GOT3 (cell line): ENCODE measurements around the gene OMD.
"Not testable (repeated sequence)": the region's sequence is repeated elsewhere in the genome, so short reads cannot be mapped to it uniquely, and the experiment has no call there.

Experiments used
- DNase-seq: peaks from one replicate; lab custom pipeline; 2025; ENCODE audit warnings: mixed read lengths; lab: John Stamatoyannopoulos, UW

The OMD gene

DNA sequence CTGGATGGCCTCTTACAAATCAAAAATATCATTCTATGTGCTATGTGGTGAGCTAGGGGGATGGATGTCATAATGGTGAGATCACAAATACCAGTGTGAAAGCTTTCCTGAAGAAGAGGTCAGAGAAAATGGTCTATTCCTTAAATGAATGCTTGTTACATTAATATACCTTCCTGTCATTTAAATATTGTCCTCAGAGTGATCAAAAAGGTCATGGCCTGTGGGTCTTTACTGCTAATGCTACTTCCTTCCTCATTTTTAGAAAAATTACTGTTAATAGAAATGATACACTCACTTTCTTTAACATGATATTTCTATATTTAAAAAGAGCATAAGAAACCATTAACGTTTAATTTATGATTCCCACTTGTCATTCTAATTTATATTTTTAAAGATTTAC, 9.7 kb downstream of the OMD start:
- no peak for DNase-seq

DNA sequence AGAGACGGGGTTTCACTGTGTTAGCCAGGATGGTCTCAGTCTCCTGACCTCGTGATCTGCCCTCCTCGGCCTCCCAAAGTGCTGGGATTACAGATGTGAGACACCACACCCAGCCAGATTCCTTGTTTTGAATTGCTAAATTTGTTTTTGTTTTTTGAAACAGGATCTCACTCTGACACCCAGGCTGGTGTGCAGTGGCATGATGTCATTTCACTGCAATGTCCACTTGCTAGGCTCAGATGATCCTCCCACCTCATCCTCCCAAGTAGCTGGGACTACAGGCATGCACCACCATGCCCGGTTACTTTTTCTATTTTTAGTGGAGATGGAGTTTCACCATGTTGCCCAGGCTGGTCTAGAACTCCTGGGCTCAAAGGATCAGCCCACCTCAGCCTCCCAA, 13.1 kb downstream of the OMD start:
- DNase-seq = not testable (repeated sequence)

DNA sequence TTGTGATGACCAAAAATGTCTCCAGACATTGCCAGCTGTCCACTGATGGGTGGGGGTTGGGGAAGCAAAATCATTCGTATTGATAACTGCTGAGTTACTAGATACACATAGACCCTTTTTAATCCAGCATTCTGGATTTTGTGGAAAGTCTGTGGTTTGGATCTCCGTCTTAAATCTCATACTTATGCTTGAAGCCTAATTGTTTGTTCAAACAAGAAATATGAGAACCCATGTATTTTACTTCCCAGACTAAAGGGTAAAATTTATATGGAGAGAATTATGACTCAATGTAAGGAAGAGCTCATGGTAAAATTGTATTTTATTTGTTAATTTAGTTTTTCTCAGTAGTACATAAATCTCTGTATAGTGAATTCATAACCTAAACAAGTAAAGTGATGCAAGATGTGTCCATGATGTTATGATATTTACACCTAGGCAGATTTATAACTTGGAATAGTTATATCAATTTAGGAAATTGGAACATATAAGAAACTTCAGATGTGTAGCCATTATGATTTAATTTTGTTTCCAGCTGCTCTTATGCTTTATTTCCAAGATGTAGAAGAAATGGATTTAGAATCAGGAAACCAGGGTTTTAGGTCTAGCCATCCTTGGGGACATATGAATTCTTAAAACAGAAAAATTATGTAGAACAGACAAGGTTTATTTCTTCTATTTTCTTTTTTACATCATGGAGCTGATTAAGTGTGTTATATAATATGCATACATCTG, 15.4 kb downstream of the OMD start:
- no peak for DNase-seq

DNA sequence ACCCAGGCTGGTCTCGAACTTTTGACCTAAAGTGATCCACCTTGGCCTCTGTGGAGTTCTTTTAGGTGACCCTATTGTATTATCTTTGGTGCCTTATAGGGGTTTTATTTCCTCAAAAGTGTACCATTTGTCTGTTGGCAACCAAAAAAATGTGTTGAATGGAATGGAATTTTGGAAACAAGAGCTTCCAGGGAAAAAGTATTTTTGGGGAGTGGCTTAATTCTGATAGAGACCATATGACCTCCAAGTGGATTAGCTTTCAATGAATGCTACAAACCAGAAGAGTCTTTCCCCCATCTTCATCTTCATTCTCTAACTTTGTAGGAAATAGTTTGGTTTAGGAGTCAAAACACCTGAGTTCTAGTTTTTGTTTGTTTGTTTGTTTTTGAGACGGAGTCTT, 16.5 kb downstream of the OMD start:
- DNase-seq = no peak

DNA sequence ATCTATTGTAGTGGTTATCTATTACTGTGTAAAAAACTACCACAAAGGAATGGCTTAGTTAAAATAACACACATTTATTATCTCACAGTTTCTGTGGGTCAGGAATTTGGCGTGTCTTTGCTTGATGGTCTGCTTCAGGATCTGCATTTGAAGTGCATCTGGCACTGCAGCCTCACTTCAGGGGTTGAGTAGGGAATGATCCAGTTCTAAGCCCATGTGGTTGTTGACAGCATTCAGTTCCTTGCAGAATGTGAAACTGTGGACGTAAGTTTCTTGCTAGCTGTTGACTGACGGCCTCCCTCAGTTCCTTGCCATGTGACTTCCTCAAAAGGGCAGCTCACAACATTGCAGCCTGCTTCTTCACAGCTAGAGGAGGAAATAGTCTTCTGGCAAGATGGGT, 17.8 kb downstream of the OMD start:
- DNase-seq = no peak

DNA sequence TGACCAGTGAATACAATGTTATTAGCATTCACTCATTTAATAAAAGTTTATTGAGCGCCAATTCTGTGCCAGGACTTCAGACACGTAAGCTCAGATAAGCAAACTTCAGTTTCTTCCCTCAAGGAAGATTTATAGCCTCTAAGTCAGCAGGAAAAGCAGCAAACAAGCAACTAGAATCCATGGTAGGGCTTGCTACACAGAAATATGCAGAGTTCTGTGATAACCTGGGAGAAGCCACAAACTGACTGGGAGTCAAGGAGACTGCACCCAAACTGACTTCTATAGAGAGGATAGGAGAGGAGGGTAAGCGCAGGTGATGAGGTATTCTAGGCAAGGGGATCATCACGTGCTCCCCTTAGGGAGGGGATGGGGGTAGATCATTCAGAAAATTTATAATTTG, 18.5 kb downstream of the OMD start:
- no peak for DNase-seq

DNA sequence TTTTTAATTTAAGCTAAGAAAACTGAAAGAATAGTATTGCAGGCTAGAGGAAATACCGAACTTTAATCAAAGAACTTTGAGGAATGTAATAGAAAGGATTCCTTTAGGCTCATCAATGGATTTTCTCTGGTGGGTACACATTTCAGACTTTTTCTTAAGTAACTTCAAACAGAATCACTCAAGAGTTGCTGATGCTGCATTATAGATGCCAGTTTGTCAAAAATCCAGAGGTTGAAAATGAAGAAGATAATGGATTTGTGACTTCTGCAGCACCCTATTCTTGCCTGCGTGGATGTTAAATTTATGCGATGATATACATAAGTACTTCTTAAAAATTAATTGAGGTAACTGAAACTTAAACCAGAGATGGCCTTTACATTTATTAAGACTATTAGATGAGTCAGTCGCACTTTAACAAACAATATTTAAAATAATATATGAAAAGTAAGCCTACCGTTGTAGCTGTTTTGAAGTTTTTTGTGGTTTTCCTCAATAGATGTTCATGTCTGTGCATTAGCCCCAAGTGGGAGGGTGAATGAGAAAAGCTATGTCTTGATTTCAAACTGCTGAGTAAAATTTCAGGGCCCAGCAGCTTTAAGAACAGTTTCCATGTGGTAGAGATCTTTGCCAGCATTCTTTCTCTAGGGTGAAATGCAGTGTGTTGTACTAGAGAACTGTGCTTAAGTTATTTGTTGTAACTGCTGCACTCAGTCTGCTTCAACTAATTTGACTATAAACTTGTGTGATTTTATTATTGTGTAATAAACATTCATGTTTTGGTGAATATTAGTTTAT, 20.0 kb downstream of the OMD start, which contains the start of gene OGN:
Gene OGN, minus strand, starts transcription at position 537 of the 795 bp plus-strand sequence. CDS start 1,171 bp downstream, outside the sequence.
- DNase-seq = no peak

DNA sequence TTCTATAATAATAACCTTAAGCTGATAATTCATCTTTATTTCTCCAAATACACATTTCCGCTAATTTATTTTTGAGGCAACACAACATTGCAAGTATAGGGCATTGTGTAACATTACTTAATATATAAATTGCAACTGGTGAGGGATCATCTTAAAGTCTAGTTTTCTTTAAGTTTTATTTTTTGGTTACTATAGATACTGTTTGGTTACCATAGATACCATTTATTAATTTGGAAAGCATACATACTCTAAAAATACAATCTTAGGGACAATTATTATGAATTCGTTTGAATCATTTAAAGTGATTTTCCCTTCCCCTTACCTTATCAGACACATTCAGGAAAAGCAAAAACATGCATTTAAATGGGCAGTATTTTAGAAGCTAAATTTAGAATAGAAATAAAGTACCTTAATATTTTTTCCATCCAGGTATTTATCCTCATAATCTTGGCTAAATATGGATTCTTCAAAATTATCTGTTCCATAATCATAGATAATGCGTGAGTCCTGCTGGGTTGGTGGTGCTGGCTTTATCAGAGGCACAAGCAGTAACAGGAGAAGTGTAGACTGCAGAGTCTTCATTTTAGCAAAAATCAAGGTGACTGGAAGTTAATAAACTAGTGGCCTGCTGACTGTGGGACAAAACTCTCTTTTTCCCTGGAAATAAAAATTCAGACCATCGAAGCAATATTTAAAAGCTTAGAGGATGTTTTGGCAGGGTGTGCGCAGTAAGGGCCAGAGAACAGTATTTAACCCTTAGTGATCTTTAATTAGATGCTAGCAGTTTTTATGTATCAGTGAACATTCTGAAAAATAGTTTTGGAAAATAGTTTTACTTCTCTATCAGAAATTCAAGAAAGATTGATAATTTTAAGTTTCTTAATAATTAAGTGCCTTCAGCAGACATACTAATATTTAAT, 21.2 kb downstream of the OMD start:
- DNase-seq = no peak

DNA sequence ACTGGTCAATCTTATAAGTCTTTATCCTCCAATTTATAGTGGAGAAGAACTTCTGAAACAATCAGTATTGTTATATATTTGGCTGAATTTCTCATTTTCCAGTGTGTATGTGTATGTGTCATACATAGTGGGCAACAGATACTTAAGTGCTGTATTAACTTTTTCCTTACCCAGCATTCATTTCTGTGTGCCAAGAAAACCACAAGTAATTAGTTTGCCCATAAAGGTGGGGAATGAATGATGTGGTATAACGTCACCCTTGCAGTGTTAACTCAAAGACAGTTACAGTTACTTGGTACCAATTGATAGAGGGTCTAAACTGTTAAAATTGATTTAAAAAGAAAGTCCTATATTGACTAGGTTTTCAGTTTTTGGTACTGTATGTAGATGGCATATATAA, 21.9 kb downstream of the OMD start:
- no peak for DNase-seq

DNA sequence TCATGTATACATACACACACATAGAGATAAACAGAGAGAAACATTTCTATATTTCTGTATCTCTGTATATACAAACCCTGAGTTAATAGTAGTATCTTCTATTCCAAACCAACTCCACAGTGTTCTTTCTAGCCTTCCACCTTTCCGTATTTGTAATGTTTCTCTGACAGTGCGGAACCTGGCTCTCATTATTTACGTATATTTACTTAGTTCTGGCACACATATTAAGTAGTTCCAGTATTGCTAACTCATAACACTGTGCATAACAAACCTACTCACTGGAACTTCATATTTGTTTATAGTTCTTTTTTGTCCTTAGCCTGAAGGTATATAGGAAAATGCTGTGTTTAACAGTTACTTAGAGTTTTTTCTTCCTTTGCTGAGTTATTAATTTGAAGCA, 26.4 kb downstream of the OMD start:
- no peak for DNase-seq

DNA sequence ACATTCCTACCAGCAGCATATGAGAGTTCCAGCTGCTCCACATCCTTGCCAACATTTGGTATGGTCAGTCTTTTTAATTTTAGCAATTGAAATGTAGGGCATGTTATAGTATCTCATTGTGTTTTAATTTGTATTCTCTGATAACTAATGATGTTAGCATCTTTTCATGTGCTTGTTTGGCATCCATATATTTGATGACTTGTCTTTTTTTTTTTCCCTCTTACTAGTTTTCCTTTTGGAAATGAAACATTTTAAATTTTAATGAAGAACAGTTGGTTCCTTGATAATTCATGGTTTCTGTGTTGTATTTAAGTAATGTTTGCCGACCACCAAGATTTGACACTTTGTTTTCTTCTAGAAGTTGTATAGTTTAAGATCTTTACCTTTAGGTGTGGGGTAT, 28.7 kb downstream of the OMD start:
- no peak for DNase-seq

DNA sequence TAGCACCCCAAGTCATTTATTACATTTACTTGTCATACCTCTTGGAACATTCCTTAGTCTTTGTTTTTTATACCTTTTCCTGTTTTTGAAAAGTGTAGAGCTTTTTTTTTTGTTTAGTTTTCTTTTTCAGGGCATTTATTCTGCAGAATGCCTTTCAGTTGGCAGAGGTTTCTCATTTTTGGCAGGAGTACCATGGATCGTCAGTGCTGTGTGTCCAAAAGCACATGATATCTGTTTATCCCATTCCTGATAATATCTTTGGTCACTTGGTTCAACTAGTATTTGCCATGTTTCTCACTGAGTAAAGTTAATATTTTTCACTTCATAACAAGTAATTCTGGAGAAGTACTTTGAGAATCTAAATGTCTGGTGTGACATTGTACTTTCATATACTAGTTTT, 30.6 kb downstream of the OMD start:
- no peak for DNase-seq

DNA sequence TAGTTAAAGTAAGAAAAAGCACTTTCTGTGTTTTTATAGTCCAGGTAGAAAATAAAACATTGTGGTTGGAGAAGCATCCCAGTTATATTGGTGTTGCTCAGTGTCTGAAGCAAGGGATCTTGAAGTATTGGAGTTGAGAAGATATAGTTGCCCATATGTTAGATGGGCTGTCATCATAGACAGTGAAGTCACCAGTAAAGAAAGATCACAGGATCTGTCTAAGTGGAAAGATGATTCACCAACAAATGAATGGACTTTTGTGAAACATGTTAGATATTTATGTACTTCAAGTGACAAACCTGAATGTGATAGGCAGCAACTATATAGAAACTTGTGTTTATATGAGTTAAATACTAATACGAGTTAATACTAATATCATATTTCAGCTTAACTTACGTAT, 31.6 kb downstream of the OMD start:
- DNase-seq = no peak

DNA sequence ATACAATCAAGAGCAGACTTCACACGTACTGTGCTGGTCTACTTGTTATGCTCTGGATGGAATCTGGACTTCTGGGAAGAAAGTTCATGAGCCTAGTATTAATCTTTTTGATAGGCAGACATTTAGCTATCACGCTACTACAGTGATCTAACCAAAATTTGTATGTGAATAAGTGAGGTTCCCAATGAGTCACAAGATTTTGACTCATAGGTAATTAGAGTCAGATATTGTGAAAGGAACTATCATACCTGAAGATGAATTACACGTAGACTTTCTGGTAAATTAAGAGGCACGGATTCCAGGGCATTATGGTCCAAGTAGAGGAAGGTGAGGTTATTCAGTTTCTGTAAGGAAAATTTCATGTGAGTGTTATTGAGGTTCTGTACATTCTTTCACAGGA, 38.3 kb downstream of the OMD start:
- DNase-seq = no peak

DNA sequence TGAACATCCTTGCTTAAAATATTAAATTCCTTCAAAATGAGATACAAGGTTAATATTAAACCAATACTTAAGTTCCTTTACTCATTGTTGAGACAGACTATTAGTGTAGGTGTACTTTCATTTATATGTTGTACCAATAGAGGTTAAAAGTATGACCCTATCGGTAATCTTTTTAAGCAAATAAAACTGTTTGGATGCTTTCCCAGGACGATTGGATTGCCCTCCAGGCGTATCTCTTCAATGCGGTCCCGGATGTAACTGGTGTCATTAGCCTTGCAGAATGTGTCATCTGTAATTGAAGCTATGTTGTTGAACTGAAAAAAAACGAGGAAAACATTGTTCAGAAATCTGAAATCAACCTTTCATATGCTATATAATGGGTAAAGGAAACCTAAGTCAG, 38.8 kb downstream of the OMD start:
- DNase-seq = no peak

DNA sequence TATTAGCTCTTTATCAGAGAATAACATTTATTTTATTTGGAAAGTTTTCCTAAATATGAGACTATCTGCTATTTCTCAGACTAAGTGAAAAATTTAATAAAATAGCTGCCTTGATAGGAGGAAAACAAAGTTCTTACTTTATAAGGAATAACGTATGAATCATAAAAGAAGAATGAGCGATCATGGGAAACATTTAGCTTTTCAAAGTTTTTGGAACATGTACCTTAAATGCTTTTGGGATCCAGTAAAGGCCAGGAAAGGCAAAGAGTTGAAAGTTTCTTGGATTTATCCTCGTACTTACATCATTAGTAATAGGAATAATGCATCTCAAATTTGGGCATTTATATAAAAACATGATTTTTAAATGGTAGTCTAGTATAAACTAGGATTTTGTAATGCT, 39.3 kb downstream of the OMD start:
- no peak for DNase-seq

DNA sequence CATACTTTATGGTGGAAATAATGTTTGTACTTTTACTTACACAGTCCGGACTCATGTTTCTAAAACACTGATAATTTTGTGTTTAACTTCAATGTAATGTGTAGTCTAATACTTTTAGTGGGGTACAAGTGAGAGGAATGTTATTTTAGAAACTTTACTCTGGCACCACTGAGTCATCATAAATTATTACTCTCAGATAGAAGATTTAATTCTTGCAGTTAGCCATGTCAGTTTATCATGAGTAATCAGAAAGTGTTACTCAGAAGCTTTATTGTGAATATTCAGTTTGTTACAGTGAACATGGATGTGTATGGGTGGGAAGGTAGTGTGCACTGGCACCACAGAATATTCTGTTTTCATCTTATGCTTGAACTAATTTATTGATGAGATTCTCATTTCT, 39.9 kb downstream of the OMD start:
- DNase-seq = no peak

DNA sequence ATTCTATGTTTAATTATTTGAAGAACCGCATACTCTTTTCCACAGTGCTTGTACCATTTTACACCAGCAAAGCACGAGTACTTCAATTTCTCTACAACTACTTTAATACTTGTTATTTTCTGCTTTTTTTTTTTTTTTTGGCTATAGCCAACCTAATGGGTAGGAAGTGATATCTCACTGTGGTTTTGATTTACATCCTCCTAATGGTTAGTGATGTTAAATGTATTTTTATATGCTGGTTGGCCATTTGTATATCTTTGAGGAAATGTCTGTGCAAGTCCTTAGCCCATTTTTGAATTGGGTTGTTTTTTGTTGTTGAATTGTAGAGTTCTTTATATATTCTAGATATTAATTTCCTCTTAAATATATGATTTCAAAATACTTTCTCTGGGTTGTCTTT, 42.5 kb downstream of the OMD start:
- DNase-seq = no peak

DNA sequence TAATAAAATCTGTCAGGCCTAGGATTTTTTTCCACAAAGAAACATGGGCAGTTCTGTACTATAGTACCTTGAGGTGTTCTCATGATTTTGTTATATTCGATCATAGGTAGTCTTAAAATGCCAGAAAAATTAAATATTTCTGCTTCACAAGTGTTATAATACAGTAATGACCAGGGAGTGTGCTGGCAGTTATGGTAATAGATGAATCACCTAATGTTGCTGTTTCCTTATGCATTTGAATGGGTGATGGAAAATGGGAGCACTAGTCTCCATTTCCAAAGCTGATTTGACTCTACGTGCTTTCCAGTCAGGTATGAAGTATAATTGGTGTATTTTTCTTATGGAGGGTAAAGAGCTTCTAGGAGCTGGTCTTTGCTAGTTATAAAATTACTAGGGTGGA, 43.7 kb downstream of the OMD start:
- no peak for DNase-seq

DNA sequence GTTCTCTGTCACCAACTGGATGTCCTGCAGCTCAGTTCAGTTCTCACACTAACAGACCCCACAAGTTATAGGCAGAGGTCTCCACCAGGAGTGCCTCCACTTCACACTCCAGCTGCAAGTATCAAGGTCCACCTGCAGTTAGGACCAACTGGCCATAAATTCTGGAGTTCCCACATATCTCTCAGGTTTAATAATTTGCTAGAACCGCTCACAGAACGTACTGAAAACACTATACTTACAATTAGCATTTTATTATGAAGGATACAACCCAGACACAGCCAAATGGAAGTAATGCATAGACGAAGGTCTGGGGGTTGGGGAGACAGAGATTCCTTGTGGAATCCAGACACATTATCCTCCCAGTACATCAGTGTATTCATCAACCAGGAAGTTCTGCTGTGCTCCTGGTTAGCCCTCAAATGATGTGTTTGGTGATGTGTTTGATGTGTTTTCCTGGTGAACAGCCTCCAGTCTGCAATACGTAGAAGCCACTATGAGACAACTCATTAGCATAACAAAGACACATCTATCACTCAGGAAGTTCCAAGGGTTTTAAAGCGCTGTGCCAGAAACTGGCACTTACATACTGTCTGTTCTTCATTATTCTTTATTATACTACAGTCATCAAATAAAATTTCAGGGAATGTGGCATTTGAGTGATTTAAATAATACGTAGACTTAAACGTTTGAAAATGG, 45.3 kb downstream of the OMD start:
- no peak for DNase-seq

DNA sequence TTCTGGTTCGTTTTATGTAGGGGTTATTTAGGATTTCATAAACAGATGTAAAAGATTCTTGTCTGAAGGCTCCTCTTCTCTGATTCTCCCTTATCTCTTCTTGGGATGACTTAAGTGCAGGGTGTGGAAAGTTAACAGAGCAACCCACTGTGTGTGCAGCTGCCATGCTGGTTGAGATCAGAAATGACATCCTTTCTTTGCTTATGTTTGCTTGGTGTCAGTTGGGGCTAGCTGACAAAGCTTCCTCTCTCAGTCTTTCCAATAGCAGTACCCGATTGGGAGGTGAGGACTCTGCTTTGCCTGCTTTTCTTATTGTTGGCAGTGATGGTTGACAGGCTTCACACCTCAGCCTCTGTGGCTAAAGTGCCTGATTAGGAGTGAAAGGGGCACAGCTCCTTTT, 46.4 kb downstream of the OMD start:
- no peak for DNase-seq

DNA sequence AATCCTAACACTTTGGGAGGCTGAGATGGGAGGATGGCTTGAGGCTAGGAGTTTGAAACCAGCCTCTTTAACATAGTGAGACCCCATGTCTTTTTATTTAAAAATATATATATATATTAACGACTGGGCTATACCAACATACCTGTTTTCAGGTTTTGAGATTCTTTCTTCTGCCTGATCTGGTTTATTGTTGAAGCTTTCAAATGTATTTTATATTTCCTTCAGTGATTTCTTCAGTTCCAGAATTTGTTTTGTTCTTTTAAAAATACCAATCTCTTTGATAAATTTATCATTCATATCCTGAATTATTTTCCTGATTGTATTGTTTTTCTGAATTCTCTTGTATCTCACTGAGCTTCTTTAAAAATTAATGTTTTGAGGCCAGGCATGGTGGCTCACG, 51.1 kb downstream of the OMD start:
- DNase-seq = no peak
